Activated CD4-positive, alpha-beta T cell treated with anti-CD3 and anti-CD28 coated beads, Interleukin-2, amount 50 U/mL, for 4 hours (primary cell): ENCODE measurements around the gene CD300LG.
A peak's percentile ranks its signal among the peaks of the same experiment; 100 is the strongest.
"Not testable (repeated sequence)": the region's sequence is repeated elsewhere in the genome, so short reads cannot be mapped to it uniquely, and the experiment has no call there.

Source experiments
- DNase-seq, 2 experiments: peaks; one replicate each; pipeline ENCODE4 v3.0.0-alpha.2; 2020

Gene CD300LG

DNA sequence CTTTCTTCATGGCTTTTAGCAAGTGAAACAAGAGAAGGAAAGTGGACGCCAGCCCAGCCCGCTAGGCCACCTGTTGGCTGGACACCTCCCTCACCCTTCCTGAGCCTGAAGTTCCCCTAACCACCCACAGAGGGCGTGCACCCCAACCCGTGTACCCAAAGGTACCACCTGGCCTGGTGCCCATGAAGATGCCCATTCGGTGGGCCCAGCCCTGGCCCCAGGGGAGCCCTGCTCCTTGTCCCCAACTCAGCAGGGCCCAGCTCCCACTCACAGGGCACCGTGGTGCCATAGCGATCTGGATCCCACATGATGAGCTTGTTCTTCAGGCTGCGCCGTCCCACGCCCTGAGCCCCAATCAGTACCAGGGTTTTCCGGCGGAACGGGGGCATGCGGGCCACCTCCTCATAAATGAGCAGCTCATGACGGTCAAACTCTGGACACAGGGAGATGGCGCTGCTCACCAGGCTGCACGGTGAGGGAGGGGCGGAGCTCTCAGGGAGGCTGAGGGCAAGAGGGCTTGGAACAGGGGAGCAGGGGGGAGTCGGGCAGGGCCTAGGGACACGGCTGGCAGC is 33.5 kb downstream of the CD300LG start:
- peak; percentile 27 to 32 for DNase-seq

DNA sequence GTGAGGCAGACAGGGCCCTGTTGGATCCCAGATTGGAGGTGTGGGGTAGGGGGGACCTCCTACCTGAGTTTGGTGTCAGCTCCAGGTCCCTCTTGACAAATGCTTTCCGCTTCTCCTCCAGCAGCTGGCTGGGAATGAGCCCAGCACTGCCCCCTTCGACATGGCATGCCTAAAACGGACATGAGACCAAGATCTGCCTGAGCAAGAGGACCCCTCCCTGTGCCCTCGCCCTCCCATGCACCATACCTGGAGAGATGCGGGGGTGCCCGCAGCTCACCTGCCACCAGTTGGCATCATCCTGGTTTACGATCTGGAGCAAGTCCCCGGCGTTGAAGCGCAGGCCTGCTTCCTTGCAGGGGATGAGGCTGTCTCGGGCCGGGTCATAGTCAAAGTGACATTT is 34.2 kb downstream of the CD300LG start:
- no peak for DNase-seq

DNA sequence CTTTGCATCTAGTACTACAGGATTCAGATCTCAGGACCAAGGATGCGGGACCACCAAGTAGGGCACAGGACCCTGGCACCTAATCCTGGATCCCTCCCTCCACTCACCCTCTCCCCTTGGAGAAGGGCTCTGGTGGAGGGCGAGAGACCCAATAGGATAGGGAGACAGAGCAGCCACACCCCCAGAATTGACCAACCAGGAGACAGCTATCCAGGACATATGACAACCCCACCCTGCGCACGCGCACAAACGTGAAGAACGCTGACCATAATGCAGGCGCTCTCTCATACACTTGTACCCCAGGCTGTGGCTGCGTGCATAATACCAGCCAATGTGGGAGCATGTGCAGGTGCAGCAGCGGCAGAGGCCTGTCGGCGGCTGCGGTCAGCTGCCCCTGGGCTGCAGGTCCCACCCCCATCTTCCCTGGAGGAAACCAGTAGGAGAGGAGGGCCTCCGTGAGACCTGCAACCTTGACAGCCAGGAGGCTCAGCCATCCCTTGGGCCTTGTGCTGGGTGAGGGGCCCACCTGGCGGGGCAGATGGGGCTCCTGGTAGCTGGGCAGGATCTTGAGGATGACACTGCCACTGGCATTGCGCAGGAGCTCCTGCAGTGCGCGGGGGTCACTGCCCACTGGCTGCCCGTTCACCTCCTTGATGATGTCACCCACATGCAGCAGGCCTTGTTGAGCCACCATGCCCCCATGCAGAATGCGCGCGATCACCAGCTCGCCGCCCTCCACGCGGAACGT is 35.0 kb downstream of the CD300LG start:
- DNase-seq = no peak

DNA sequence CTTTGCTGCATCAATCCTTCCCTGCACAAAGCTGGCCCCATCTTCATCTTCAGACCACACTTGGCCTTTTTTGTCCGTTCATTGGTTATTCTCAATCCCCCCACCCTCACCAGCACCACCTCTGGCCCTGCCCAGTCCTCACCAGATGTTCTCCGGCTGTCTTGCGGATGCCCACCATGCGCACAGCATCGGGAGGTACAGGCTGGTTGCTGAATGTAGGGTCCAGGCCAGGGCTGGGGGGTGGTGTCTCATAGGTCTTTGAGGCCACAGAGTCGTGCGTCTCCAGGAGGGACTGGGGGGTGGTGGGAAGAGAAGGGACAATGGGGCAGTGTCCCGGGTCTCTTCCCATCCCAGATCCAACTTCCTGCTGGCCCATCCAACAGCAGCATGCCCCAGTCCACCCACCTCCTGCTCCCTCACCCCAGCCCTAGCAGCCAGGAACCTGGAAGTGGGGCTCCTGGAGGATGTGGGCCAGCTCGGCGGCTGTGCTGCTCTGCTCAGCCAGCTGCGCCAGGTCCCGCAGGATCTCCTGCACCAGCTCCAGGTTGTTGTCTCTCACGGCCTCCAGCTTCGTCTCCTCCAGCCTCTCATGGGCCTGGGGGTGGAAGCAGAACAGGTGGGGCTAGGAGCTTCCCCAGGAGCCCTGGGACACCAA is 35.9 kb downstream of the CD300LG start:
- no peak for DNase-seq

DNA sequence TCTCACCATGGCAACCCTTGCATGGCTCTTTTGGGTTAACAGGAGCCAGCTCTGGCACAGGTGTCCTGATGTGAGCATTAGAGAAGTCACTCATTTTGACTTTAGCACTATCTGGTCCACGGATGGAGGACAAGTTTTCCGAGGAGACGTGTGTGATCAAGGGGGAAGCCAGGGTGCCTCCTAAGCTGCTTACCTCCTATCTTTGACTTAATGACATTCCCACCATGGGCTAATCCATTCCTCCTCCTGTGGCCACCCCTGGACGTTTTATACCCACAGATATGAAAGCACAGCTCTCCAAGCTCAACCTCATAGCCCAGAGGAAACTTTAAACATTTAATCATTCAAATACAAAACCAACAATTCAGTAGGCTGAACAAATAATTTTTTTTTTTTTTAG is 41.6 kb downstream of the CD300LG start:
- no peak for DNase-seq

DNA sequence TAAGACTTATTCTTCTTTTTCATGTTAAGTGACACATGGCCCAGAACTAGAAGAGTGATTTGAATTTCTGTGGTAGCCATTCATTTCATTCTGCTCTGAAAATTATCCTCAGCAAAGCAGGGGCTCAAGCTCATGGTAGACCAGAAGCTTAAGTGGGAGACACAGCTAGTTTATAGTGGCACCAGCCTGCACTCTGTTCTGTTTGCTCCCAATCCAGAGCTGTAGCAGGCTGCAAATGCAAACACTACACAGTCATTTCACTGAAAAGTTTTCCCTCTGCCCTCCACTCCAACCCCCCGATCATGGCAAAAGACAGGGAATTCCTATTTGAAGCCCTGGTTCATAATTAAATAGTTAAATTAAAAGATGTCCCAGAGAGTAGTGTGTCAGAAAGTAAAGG is 43.3 kb downstream of the CD300LG start:
- no peak for DNase-seq

DNA sequence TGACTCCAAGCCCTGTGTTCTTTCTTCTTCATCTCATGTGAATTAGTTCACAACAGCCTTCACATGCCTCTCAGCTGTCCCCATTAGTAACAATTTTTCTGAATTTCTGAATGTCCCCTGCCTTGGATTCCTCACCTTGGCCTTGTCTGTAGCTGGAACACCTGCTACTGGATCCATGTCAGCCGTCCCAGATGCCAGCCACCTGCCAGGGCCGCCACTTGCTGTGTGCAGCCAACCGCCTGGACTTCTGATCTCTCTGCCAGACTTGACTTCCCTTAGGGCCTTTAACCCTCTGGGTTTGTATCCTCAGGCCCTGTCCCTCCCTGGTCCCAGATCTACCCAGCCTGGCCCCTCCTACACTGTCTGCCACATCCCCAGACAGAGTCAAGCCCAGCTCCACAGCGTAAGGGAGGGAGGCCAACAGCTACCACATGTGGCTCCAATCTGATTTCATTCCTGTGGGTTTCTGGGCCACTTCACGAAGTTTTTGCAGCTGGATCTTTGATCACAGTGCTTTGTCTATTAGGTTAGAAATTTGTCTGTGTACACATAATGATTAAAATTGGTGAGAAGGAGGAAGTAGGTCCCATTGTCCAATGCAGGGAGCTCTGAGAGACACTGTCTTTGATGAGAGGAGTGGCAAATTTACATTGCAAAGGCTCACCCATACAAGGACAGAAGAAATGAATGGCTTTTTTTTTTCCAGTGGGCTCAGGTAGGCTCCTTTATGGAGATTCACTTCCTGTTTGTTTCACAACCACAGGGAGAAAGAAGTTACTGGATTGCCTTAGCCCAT is 45.1 kb downstream of the CD300LG start:
- DNase-seq = no peak

DNA sequence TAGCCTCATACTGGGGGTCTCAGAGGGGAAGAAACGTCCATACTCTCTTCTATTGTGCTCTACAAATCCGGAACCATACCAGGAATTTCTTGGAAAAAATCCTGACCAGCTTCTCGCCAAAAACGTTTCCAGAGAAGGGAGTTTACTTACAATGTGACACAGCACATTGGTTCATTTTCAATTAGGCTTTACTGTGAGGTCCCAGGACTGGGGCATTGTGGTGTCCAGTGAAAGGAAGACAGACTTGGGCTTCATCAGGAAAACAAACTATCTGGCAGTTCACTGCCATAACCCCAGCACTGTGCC is 45.6 kb downstream of the CD300LG start:
- DNase-seq = no peak

DNA sequence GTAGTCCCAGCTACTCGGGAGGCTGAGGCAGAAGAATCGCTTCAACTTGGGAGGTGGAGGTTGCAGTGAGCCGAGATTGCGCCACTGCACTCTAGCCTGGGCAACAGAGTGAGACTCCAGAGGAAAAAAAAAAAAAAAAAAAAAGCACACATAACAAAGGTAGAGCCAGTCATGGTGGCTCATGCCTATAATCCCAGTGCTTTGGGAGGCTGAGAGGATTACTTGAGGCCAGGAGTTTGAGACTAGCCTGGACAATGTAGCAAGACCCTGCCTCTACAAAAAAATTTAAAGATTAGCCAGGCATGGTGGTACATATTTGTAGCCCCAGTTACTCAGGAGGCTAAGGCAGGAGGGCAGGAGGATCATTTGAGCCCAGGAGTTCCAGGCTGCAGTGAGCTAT is 47.5 kb downstream of the CD300LG start:
- not testable (repeated sequence) for DNase-seq

DNA sequence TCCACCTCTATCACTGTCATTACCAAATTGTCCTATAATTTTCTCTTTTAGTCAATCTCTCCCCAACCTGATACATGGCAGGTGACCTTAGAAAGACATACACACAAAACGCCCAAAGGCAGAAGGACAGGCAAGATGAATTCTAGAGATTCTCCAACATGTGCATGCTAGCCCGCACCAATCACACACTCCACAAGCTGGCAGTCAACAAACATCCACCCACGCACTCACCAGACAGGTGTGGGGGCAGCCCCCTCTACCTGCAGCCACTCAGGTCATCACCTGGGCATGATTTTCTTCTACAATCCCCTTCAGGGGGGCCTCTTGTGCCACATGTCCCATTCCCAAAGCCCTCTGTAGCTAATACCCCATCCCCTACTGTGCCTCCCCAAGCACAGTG is 50.9 kb downstream of the CD300LG start:
- DNase-seq = no peak

DNA sequence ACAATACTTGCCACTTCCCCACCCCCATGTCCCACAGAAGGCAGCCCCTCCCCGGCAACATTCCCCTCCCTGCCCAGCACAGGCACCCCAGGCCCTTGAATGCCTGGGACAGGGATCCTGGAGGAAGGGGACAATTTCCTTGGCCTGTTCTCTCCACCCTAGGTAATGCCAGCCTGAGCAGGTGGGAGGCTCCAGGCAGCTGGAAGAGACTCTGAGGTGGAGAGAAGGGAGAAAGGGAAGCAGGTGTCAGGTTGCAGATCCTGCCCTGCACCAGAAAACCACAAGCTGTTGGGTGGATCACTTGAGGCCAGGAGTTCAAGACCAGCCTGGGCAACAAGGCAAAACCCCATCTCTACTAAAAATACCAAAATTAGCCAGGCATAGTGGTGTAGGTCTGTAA is 51.5 kb downstream of the CD300LG start:
- no peak for DNase-seq

DNA sequence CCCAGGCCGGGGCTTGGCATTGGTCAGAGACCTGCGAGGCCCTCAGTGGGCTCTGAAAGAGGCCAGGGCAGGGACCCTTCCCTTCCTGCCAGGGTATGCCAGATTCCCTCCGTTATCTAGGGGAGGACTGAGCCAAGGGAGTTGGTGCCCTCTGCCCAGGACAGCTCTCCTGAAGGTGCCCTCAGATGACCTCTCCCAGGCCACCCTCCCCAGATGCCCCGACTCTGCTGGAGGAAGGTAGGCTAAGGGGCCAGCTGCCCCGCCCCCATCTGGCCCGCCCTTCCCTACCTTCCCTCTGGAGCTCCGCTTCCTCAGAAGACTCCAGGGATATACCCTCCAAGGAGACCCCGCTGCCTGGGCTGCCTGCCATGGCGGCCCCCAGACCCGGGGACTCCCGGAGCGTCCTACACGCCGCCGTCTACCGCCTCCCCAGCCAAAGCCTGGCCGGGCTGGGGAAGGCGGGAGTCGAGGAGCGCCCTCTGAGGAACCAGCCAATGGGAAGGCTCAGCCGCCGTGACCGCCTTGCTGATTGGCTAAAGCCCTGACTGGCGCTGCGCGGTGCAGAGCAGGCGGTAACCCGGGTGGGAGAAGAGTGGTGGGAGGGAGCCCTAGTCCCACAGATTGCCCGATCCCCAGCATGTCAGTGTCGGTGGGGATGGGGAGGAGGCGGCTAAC is 53.3 kb downstream of the CD300LG start:
- peak; percentile 78 to 79 for DNase-seq

DNA sequence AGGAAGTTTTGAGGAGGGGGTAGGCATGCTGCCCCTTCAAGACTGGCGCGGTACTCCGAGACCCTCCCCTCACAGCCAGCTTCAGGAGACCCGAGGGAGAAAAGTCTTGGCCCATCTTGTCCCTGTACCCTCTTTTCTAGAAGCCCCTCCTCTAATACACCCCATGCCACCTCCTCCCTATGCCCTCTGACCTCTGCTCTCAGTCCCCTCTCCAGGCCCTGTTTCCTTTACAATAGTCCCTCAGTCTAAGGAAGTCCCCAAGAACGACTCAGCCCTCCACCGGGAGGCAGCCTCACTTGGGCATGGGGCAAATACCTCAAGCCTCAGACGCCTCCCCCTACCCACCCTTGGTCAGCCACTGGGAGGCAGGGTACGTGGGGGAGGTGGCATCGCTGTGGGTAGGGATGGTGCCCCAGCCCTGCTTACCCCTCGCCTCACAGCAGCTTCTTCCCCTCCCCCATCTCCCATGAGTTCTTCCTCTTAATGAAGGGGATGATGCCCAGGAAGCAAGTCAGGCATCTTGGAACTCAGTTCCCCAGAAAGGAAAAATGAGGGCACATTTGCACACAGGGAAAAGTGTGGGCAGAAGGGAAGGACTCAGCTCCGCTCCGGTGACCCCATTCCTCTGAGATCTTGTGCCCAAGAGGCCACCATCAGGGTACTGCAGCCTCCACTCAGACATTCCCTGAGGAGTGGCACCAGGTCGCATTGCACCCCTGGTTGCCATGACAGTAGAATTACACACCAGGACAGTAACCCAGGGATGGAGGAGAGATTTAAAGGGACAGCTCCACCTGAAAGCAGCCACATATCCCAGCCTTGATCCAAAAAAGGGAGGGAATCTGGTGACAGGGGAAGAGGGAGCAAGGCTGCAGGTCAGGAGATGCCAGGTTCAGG is 54.1 kb downstream of the CD300LG start:
- DNase-seq = no peak

DNA sequence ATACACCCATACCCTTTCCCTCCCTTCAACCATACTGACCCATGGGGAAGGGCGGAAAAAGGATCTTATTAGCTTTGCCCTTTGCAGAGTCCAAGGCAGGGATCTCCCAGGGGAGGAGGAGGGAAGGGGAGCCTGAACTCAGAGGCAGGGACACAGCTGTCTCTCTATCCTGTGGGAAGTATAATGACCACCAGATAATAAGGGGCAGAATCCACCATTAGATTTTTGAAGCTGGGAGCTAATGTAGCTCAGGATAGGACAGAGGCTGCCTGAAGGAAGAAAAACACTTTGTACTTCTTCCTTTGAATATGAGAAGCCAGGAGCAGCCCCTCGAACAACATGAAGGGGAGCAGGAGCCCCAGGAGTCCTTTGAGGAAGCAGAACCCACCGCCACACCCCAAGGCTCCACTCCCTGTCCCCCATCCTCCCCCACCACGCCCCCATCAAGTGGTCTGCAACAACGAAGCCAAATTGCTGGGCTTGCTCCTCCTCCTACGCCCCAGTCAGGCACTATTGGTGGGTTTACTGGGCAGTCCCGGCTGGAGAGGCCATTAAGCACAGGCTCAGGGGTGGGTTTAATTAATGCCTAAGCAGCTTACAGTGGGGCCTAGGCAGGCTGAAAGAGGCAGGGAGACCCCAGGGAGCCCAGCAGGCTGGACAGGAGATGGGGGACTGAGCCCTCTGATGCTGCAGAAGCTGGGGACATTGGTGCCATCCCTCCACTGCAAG is 55.0 kb downstream of the CD300LG start:
- DNase-seq = no peak

DNA sequence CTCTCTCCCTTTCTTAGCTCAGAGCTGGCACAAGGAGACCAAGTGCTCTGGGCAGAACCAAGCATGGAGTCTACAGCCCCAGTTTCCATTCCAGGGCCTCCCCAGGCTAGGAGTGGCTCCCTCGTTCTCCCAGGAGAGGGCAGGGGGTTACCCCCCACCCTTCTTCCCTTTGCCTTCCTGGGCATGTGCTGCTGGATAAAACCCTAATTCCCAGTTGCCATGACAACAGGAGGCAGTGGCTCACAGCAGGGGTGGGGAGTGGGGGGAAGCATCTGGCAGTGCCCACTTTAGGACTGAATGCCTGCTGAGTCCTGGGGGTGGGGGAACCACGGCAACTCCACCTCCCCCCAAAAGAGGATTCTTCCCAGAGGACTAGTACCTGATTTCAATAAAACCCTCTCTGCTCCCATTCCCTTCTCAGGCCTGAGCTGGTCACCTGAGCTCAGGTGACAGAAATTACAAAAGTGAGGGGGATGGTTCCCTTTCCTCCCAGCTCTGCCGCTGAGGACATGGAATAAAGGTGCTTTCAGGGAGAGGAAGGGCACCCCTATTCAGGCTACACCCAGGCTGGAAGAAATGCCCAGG is 58.5 kb downstream of the CD300LG start:
- DNase-seq = no peak

DNA sequence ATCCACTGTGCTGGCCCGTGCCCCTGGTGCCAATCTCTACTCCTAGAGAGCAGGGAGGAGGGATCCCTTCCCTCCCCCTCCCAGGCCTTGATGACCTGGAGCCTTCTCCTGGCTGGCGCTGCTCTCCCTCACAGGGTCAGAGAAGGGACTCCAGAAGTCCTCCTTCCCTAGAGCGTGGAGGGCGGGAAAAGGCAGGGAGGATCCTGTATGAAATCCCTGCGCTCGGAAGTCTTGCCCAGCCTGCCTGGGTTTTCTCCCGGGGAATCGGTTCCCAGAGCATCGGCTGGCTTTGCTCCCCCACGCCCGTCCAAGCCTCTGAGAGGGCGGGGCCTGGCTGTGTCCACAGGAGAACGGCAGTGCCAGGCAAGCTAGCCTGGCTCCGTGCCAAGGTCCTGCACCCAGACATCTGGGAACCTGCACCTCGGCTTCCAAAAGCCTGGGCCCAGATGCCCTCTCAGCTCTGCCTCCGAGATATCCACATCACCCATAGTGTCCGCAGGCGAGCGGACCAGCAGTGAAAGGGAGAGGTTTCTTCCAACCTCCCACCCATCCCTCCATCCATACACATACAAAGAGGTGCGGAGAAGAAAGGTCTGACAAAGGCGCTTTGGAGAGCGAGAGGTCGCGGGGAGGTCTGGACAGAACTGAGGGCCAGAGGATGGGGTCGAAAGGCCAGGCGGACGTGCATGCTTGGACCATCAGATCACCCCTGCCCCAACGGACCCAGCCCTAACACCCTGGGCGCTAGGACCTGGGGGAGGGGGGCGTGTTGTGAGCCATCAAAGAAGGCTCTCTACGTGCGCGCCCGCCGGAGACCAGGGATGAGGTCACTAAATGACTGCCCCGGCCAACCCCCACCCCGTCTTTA is 59.2 kb downstream of the CD300LG start:
- no peak for DNase-seq

DNA sequence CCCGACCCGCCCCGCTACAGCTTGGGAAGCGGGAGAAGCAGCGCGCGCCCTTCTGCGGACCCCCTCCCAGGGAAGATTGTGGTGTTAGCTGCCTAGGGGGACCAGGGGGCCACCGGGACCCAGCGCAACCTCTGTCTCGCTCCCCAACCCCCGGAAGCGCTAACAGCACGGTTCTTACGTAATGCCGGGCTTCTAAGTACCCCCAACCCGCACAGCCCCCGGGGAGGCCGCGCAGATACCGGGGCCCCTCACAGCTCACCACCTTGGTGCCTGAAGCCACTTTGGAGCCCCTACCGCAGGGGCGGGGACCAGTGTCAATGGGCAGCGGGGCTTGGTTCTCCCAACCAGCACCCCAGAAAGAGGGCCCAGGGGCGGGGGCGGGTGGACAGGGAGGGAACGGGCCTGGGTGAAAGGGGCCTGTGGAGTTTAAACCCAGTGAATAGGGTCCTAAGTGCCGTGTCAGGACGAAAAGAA is 60.0 kb downstream of the CD300LG start:
- DNase-seq = no peak

DNA sequence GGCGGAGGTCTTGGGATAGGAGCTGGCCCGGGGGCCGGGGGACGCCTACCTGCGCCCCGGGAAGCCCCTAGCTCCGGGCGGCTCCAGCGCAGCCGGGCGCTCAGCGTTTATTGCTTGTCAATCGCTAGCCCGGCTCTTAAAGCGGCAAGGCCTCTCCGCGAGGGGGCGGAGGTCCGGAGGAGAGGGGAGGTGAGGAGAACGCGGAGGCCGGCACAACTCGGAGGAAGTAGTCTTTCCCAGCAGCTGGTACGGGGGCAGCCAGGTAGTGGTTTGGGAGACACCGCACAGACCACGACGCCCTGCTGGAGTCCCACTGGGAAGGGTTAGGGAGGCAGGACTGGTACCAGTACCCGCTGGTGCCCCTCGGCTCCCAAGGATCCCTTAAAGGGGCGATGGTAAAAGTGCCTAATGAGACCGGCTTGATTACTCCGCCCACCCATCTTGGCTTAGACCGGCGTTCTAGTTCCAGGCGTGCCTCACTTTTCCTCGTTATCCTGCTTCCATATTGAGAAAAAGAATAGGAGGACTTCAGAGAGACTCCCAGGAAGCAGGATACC is 60.5 kb downstream of the CD300LG start, which contains the start of gene MPP2:
Gene MPP2 (minus strand): TSS at position 112 of the 557 bp plus-strand sequence. CDS start 3,076 bp downstream, outside the sequence.
- peak; percentile 48 for DNase-seq
